Subcutaneous abdominal adipose tissue (tissue), 5 donors: ENCODE results near the gene FSTL4.

Experiments
- H3K27ac ChIP-seq: one replicate; pipeline ENCODE4 v1.7.0; 2013; ENCODE audit warnings: low read depth, mild to moderate bottlenecking, inconsistent platforms, low read length, moderate library complexity
- H3K27me3 ChIP-seq, 5 donors: one replicate each; pipeline ENCODE4 v1.7.0; 2013; ENCODE audit warnings: low read length in 5 of 5, inconsistent platforms in 1 of 5; ENCODE audit not compliant: control insufficient read depth in 5 of 5, insufficient read depth in 4 of 5
- H3K36me3 ChIP-seq, 5 donors: one replicate each; pipeline ENCODE4 v1.7.0; 2013; ENCODE audit warnings: low read length in 5 of 5; ENCODE audit not compliant: control insufficient read depth in 5 of 5, insufficient read depth in 5 of 5
- H3K4me1 ChIP-seq, 5 donors: one replicate each; pipeline ENCODE4 v1.7.0; 2013; ENCODE audit warnings: low read length in 5 of 5, mild to moderate bottlenecking in 3 of 5, moderate library complexity in 1 of 5; ENCODE audit not compliant: control insufficient read depth in 5 of 5, insufficient read depth in 5 of 5
- H3K4me3 ChIP-seq, 5 donors: one replicate each; pipeline ENCODE4 v1.7.0; 2013; ENCODE audit warnings: low read length in 5 of 5, low read depth in 1 of 5
- H3K9ac ChIP-seq, 5 donors: one replicate each; pipeline ENCODE4 v1.7.0; 2013; ENCODE audit warnings: low read length in 5 of 5, mild to moderate bottlenecking in 4 of 5, moderate library complexity in 3 of 5
- H3K9me3 ChIP-seq, 5 donors: one replicate each; pipeline ENCODE4 v1.7.0; 2013; ENCODE audit warnings: low read length in 5 of 5; ENCODE audit not compliant: control insufficient read depth in 5 of 5
- donor health status: healthy.
- donor health status: healthy.
- donor health status: healthy.
- donor health status: healthy.
- donor health status: healthy.

FSTL4 gene

DNA sequence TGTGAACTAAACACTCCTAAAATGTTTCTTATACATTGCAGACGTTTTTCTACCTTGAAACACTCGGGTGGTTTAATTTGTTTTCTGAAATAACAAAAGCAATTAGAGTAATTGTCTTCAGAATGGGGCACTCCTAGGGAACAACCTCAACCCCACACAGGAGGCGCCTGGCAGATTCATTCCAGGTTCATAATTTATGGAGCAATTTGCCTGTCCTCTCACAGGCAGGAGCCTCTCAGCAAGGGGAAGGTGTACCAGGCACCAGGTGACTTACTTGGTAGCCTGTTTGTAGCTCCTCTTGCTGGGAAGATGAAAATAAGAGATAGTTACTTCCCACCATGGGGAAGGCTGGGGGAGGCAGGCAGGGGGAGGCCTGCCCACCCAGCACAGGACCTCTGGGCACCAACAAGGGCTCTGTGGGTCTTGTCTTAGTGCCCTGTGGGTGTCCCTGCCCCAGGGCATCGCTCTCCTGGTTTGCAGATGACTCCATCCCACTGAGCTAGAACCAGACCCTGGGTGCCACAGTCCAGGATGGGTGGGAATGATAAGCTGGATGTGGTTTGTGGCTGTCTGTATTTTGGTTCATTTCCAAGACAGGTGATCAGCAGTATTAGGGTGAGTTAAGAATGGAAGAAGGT lies 144.4 kb downstream of the FSTL4 start:
- Histone ChIP-seq H3K27ac (no peak overlapping the region), H3K9ac (no peak overlapping the region)

DNA sequence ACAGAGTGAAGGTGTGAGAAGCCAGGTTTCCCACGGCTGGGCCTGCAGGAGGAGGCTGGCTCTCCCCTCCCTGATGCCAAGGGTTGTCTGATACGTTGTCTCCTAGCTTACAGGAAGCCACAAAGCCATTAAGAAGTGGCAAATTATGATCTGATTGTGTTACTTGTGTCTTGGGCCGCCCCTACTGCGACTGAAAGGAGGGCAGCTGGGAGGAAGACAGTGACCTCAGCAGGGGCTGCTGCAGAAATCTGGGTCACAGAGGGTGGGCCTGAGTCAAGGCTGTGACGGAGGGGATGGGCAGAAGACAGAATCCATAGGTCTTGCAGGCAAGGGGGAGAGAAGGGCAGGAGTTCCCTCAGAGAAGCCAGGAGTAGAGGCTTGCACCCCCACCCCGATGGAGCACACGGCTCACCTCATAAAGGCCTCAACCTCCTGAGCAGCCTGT lies 145.0 kb downstream of the FSTL4 start:
- Histone ChIP-seq H3K9ac (no peak overlapping the region), H3K4me1 (no peaks in the 10 kb centered on the region), H3K27me3 (peaks cover 0 to 5% (median 0%) of the 10 kb centered on the region in 5 donors), H3K36me3 (no peaks in the 10 kb centered on the region), H3K9me3 (no peaks in the 10 kb centered on the region), H3K4me3 (no peak overlapping the region), H3K27ac (no peak overlapping the region)

More for the DNA sequence above, 144.4 kb downstream of the FSTL4 start:
- no peaks in the 10 kb centered on the region for H3K4me1 ChIP-seq
- no peak overlapping the region for H3K4me3 ChIP-seq
- no peaks in the 10 kb centered on the region for H3K9me3 ChIP-seq
- no peaks in the 10 kb centered on the region for H3K36me3 ChIP-seq
- H3K27me3 ChIP-seq, result peaks cover 0 to 8% (median 0%) of the 10 kb centered on the region in 5 donors

DNA sequence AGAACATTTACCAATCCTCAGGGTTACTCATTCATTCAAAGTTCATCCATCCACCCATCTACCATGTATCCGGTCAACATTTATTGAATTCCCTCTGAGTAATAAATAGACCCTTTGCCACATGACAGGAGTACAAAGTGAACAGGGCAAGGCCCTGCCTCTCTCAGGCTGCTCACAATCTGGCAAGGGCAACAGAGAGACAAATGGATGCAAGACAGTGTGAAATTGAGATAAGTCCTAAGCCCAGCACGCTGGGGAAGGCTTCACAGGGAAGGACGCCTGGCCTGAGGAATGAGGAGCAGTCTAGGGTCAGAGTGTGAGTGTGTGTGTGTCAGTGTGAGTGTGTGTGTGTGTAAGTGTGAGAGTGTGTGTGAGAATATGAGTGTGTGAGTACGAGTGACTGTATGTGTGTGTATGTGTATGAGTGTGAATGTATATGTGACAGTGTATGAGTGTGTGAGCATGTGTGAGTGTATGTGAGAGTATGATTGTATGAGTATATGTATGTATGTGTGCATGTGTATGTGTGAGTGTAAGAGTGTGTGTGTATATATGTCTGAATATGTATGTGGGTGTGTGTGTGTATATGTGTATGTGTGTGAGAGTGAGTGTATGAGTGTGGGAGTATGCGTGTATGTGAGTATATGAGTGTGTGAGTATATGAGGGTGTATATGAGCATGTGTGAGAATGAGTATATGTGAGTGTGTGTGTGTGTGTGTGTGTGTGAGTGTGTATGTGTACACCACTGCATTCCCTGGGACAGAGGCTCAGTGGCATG lies 145.6 kb downstream of the FSTL4 start:
- Histone ChIP-seq H3K9ac (no peak overlapping the region), H3K27ac (no peak overlapping the region), H3K4me1 (no peaks in the 10 kb centered on the region), H3K4me3 (no peak overlapping the region), H3K9me3 (no peaks in the 10 kb centered on the region), H3K27me3 (peaks cover 0 to 5% (median 0%) of the 10 kb centered on the region in 5 donors), H3K36me3 (no peaks in the 10 kb centered on the region)

DNA sequence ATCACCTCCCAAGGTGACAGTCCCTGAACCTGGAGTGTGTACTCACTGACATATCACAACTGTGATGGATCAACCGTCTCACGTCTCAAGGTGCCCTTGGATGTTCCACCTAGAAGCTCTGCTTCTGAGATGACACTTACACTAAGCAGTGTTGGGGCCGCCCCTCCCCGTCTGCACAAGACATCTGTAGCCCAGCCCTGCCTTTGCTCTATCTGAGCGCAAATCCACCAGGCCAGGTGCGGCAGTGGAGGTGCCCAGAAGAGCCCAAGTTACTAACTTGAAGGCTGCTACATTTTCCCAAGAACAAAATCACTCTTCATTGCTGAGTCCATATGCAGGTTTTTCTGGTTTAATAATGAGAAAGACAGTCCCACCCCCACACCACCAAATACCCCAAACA lies 148.3 kb downstream of the FSTL4 start:
- H3K4me3 ChIP-seq, result no peak overlapping the region

DNA sequence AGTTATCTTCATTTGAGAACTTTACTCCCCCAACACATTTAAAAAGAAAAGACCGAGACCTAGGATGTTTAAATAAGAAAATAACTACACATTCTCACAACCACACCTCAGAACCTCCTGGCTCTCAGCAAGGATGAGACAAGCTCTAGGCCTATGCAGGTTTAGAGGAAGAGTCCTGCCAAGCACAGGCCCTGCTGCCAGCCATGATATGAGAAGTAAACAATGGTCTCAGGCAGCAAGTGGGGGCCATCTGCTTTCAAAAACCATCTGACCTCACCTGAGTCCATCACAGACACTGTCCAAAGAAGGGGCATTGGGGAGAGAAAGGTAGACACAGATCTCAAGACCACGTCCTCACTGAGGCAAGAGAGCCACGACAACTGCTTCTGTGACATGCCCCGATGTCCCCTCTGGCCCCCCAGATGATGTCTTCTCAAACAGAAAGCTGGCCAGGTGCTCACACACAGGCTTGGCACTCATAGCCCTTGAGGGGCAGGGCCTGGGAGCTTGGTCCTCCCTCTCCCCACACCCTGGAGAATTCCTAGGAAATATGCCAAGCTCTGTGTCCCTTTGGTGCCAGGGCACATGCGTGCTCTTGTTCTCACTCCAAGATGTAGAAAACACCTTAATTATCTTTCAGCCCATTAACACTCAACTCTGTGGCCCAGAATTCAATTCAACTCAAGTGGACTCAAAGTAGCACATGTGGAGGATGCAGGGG lies 150.4 kb downstream of the FSTL4 start:
- H3K4me1 ChIP-seq, result peaks cover 0 to 10% (median 7%) of the 10 kb centered on the region in 5 donors

More for the DNA sequence above, 148.3 kb downstream of the FSTL4 start:
- Histone ChIP-seq H3K9me3 (no peaks in the 10 kb centered on the region), H3K9ac (no peak overlapping the region), H3K36me3 (no peaks in the 10 kb centered on the region), H3K4me1 (no peaks in the 10 kb centered on the region), H3K27me3 (peaks cover 0 to 5% (median 0%) of the 10 kb centered on the region in 5 donors), H3K27ac (no peak overlapping the region)

DNA sequence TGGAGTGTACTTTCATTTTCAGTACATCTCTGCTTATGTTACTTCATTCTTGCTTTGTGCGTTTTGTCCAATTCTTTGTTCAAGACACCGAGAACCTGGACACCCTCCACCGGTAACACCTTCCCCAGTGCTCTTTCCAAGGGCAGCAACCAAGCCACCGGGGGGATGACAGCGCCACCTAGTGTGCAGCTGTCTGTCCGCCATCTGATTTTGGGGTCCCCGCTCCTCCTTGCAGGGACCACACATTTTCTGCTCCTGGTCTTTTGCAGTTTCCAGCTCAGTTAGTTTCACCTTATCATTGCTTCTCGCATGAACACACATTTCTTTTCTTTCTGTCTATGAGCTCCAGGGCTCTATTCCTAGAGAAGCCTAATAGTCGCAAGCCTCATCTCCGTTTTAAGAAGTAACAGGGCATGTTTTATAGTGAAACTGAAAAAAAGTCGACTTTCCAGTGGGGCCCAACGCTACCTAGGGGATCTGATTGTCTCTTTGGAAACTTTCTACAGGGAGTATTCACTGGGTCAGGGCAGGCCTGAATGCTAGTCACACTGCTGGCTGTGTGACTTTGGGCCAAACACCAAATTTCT lies 152.1 kb downstream of the FSTL4 start:
- Histone ChIP-seq H3K27me3 (no peaks in the 10 kb centered on the region), H3K9ac (no peak overlapping the region)

More for the DNA sequence above, 150.4 kb downstream of the FSTL4 start:
- H3K27me3 ChIP-seq, result peaks cover 0 to under 1% (median 0%) of the 10 kb centered on the region in 5 donors
- no peak overlapping the region for H3K4me3 ChIP-seq
- no peak overlapping the region for H3K9ac ChIP-seq
- H3K27ac ChIP-seq, result no peak overlapping the region
- H3K36me3 ChIP-seq, result no peaks in the 10 kb centered on the region
- no peaks in the 10 kb centered on the region for H3K9me3 ChIP-seq

DNA sequence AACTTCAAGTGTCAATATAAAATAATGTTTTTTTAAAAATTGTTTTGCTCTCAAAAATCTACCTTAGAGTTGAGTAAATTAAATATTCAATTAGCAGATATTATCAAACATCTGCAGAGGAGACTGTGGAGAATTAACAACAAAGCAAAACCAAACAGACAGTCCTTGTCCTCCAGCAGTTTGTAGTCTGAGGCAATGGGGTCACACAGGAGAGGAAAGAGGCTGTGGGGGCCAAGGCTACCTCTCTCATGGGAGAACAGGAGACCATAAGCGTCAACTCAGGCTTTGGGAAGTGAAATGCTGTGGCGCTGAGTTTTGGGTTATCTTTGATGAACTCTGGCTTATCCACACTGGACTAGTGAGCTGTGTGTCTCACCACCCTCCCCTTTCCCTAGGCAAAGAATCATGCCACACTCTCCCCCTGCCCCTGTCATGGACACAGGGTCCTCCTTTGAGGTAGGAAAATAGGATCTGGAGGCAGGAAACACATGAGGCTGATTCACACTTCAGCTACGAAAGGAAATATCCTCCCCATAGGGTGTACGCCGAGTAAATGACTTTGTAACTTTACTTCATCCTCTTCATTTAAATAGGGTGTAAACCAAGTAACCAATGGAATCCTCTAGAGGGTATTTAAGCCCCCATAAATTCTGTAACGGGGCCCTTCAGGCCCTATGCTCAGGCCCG lies 152.7 kb downstream of the FSTL4 start:
- Histone ChIP-seq H3K4me1 (peaks cover 0 to 25% (median 22%) of the 10 kb centered on the region in 5 donors), H3K36me3 (no peaks in the 10 kb centered on the region), H3K9ac (peak overlapping the region in 1 of 5 donors; percentile 8), H3K9me3 (no peaks in the 10 kb centered on the region), H3K27me3 (no peaks in the 10 kb centered on the region), H3K4me3 (no peak overlapping the region), H3K27ac (no peak overlapping the region)

More for the DNA sequence above, 152.1 kb downstream of the FSTL4 start:
- H3K27ac ChIP-seq, result no peak overlapping the region
- no peaks in the 10 kb centered on the region for H3K9me3 ChIP-seq
- H3K4me3 ChIP-seq, result no peak overlapping the region
- no peaks in the 10 kb centered on the region for H3K36me3 ChIP-seq
- H3K4me1 ChIP-seq, result peaks cover 0 to 25% (median 22%) of the 10 kb centered on the region in 5 donors

DNA sequence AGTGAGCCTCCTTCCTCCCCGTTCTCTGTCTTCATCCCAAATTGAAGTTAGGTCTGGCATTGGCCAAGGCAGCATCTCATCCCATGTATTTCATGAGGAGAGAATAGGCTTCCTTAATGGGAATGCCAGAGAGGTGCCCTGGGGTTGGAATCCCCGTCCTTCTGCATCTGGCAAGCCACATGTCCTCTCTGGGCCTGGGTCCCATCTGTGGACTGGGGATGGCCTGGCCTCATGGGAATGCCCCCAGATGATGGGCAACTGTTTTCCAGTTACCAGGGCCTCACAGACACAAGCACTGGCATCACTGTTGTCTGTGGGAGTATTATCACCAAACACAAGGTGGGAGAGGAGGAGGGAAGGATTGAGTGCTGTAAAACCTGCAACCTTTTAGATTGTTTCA lies 153.9 kb downstream of the FSTL4 start:
- no peak overlapping the region for H3K27ac ChIP-seq
- no peaks in the 10 kb centered on the region for H3K36me3 ChIP-seq
- H3K4me3 ChIP-seq, result no peak overlapping the region
- no peaks in the 10 kb centered on the region for H3K9me3 ChIP-seq
- no peaks in the 10 kb centered on the region for H3K27me3 ChIP-seq
- H3K9ac ChIP-seq, result no peak overlapping the region
- peaks cover 0 to 25% (median 22%) of the 10 kb centered on the region in 5 donors for H3K4me1 ChIP-seq
